Epidermal melanocyte (primary cell): ENCODE results near the gene METAP1D.
"Not testable (repeated sequence)": the region's sequence is repeated elsewhere in the genome, so short reads cannot be mapped to it uniquely, and the experiment has no call there.

Source experiments
- DNase-seq: peaks from one replicate; pipeline ENCODE4 v3.0.0; 2011; ENCODE audit warnings: low spot score; ENCODE audit not compliant: insufficient read length

The METAP1D gene

GRCh38 chr2:172101821-172102390, 102.2 kb downstream of the METAP1D start:
- peak; percentile 12 for DNase-seq

DNA sequence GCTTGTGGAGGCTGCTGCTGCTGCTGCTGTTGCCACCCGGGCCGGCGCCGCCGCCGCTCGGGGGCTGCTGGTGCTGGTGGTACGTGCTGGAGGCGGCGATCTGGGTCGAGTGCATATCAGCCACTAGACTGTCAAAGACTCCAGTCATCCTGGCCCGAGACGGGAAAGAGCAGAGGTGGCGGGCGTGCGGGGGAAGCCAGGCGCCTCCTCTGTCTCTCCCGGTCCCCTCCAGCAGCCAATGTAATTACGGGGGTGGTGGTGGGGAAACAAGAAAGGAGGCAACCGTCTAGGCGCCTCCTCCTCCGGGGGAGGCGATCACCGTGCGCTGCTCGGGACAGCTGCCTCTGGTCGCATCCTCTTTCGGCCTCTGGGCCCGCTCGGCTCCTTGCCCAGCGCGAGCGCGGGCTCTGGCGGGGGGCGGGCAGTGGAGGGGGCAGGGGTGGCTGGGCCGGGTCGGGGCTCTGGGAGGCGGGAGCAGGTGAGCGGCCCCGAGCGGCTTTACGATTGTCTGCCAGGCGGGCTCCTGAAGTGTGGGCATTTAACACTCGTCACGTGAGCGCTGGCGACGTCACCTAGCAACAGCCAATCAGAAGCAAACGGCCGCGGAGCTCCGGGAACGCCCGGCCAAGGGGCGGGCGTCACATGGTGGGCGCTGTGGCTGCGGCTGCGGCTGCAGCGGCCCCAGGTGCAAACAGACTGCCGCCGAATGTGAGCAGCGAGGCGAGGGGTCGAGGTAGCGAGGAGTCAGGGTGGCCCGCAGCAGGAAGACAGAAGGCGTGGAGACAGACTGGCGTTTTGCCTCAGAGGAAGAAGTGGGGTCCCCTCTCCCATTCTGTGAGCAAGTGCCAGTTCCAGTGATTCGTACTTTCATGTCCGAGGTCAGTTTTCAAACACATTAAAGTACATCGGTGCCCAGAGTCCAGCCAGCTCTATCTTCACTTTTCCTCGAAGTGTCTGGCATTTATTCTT, 102.9 kb downstream of the METAP1D start, which contains the start of gene DLX2:
Gene DLX2, minus strand, starts transcription at position 510 of the 969 bp plus-strand sequence. Its CDS starts 362 bp downstream, at position 148.
- peak; percentile 68 for DNase-seq

DNA sequence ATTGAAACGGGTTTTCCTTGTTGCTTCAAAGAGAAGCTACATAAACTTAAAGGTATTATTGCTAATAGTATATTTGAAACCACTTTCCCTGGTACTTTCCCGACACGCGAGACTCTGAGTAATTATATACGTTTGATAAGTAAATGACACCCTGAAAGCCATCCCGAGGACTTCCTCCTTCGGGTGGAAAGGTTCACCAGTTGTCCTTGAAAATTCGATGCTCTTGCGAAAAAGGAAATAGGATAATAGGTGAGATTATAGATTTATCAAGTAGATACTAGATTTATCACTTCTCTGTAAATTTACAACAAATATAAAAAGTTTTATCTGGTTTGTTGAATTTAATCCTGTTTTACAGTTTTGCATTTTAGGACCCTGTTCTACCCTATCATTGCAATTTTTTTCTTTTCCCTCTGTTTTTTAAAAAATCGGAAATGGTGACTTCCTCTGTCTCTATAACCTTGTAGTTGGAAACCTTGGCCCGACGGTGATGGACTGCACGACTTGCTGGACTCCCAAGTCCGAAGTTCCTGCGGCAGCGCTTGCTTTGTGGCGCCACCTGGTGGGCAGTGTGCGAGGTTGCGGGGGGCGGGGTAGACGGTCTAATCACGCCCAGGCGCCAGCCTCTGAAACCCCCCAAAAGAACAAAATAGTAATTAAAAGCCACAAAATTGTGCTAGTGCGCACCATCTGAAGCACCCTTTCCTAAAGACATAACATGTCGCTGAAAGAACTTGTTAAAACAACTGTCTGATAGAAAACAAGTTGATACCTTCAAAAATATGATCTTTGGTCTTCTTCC, 103.9 kb downstream of the METAP1D start:
- peak; percentile 77 for DNase-seq

DNA sequence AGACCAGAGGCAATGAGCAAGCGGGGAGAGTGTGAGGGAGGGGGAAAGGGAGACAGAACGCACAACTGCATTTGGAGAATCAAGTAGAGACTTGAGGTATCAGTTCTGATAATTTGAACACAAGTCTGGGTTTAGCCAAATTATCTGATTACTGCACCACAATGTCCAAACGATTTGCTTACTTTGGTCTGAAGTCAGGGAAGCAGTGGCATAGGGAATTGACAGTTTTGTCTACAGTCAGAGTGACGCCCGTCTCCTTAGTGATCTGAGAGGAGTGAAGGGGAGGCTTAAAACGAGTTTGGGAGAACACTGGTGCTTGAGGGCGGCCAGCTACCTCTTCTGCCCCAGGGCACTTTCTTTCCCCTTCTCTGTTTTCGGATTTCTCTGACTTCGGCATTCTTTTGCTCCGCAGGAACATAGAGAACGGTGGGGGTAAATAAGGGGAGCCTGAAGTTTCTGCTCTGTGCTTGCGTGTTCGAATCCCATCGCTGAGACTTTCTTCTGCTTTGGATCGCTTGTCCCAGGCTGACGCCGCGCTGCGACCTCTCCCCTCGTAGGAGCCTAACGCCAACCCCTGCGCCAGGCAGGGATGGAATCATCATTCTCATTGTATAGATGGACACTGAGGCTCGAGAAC, 105.8 kb downstream of the METAP1D start:
- DNase-seq, result peak; percentile 7

- peak; percentile 60 for DNase-seq
These were observed 106.6 kb downstream of the METAP1D start for GRCh38 chr2:172106108-172106961.

GRCh38 chr2:172107690-172108586, 108.2 kb downstream of the METAP1D start:
- no peak for DNase-seq

GRCh38 chr2:172108587-172108930, 108.8 kb downstream of the METAP1D start:
- no peak for DNase-seq

- DNase-seq, result no peak
These were observed 109.7 kb downstream of the METAP1D start for GRCh38 chr2:172109256-172109987.

DNA sequence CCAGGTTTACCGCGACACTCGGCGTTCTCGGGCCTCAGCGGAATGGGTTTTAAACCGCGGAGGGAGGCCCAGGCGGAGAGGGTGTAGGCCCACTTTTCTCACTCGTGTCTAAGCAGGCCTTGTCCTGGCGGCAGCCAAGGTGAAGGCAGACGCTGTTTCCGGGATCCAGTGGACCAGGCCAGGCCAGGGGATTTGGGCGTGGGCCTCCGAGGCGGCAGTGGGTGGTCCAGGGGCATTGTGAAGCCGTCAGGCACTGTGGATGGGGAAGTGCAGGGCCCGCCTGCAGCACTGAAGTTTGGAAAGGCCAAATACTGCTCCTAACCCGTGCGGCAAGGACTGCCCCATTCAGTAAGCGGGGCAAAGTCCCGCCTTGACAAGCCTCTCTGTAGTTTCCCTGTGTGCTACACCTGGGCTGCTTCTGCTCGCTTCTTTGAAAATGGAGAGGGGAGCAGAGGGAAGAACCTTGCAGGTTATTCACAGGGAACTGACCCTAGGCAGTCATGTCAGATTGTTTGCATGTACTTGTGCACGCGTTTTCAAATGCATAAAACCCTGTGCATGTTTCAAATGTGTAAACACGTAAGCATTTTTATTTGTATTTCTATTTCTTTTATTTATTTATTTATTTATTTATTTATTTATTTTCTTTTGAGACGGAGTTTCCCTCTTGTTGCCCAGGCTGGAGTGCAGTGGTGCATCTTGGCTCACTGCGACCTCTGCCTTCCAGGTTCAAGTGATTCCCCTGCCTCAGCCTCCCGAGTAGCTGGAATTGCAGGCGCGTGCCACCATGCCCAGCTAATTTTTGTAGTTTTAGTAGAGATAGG, 110.4 kb downstream of the METAP1D start:
- DNase-seq, result no peak

GRCh38 chr2:172113617-172114016, 113.9 kb downstream of the METAP1D start:
- DNase-seq, result no peak

GRCh38 chr2:172114176-172114575, 114.4 kb downstream of the METAP1D start:
- DNase-seq, result not testable (repeated sequence)

DNA sequence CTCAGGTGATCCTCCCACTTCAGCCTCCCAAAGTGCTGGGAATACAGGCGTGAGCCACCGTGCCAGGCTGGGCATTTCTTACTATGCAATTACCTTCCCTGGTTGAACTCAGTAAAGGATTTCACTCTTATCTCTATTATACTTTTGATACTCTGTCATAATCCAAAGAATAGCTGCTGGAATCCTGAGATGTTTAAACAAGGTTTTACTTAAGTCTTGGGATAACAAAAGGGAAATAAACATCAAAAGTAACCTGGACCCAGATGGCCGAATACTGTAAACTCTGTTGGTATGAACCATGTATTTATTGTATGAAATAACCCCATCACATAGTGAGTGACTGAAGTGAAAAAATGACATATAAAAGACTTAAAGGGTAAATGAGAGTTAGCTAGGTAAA, 114.8 kb downstream of the METAP1D start:
- DNase-seq, result no peak

DNA sequence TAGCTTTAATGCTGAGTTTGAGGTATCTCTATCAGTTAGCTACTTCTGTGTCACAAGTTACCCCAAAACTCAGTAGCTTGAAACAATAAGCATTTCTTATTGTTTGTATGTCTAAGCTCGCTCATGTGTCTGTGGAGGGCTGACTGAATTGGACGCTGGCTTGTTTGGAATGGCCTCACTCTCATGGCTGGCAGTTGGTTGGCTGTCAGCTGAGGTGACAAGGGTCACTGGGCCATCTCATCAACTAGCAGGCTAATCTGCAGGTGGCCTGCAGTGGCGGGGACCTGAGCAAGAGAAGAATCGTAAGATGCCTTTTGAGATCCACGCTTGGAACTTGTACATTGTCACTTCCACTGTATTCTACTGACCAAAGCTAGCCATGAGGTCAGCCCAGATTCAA, 116.4 kb downstream of the METAP1D start:
- no peak for DNase-seq

DNA sequence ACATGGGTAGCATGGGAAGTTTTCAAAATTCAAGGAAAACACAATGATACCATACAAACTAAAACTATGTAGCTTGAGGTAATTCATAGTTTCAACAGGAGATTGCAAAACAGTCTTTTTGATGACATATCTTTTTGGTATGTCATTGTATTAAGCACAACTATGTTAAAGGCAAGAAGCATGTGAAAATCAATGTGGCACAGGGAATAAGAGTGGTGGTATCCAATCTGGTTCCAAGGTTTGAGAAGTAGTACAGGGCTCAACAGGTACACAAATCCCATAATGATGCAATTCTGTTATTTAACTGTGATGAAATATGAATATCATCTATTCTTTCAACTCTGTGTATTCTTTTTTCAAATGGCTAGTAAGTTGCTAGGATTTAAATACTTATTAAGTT, 119.3 kb downstream of the METAP1D start:
- DNase-seq, result no peak

- no peak for DNase-seq
These were observed 120.4 kb downstream of the METAP1D start for GRCh38 chr2:172120118-172120517.

- no peak for DNase-seq
These were observed 128.7 kb downstream of the METAP1D start for GRCh38 chr2:172128484-172128883.

- DNase-seq, result no peak
These were observed 129.7 kb downstream of the METAP1D start for GRCh38 chr2:172129404-172129803.
